ENCODE measurements around the gene CRB2. TPM values are rescaled to one million over a fixed set of nuclear protein-coding genes. Genes with fewer than 3 reads are reported as not detected.

CRB2 gene
- total RNA-seq, 1 experiment from 2014 or later = 3.6 TPM

DNA sequence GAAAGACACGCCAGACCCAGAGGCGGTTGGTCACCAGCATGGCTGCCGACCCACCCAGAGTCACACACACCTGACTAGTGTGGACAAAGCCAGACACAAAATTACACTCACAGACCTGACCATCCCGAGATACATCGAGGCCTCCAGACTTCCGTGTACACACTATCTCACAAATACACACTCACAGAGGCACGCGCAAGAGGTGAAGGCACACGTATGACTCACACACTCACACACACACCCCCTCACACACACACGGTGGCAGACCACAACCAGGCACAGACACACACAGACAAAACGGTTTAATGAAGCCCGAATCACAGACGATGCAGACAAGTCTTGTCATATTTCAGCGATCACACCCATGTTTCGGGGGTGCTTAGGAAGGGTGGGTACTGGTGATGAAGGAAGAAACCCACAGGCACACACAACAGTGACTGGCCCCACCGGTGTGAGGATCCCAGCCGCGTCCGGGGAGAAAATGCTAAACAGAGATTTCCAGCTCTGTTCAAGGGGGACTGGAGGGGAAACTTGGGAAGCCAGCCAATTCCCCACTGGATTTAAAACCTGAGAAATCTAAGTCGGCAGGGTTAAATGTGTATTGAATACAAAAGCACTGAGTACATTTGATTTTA lies 51.3 kb downstream of the CRB2 start:
- Mint-ChIP-seq H3K4me3 (no peak overlapping the region), H3K36me3 (ENCODE audit: insufficient read depth in 1 of 3, low read depth in 3 of 3) (no peaks in the 10 kb centered on the region; a peak in 1 of 7 replicates), H3K27ac (peak overlapping the region in 1 of 3 experiments; percentile 16; a peak in 1 of 7 replicates), H3K9me3 (no peaks in the 10 kb centered on the region; a peak in 1 of 5 replicates), H3K27me3 (ENCODE audit: low read depth) (no peaks in the 10 kb centered on the region; the same call in 1 of the 2 replicates), H3K4me1 (peaks cover 38 to 50% of the 10 kb centered on the region in 2 experiments)
- no peaks in the 10 kb centered on the region; the same call in 1 of the 2 replicates for H3K4me1 ChIP-seq (ENCODE audit: insufficient read depth, low read length)
- H2BK12ac ChIP-seq (ENCODE audit: insufficient read length, low read depth, low read length) = no peak overlapping the region
- no peak overlapping the region for H4K8ac ChIP-seq (replicated peaks; ENCODE audit: insufficient read length, low read depth, low read length)
- TF ChIP-seq, protein P1, sequence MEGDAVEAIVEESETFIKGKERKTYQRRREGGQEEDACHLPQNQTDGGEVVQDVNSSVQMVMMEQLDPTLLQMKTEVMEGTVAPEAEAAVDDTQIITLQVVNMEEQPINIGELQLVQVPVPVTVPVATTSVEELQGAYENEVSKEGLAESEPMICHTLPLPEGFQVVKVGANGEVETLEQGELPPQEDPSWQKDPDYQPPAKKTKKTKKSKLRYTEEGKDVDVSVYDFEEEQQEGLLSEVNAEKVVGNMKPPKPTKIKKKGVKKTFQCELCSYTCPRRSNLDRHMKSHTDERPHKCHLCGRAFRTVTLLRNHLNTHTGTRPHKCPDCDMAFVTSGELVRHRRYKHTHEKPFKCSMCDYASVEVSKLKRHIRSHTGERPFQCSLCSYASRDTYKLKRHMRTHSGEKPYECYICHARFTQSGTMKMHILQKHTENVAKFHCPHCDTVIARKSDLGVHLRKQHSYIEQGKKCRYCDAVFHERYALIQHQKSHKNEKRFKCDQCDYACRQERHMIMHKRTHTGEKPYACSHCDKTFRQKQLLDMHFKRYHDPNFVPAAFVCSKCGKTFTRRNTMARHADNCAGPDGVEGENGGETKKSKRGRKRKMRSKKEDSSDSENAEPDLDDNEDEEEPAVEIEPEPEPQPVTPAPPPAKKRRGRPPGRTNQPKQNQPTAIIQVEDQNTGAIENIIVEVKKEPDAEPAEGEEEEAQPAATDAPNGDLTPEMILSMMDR (conservative IDR thresholded peaks at IDR 0.05) = no peak
- H2BK120ac ChIP-seq (ENCODE audit: low read depth, low read length, poor library complexity, severe bottlenecking) = no peak overlapping the region
- H2AK5ac ChIP-seq (ENCODE audit: insufficient read length, low read length) = no peak overlapping the region
- H4K20me1 ChIP-seq (ENCODE audit: control insufficient read depth, insufficient read depth, insufficient read length) = no peaks in the 10 kb centered on the region
- H3T11ph ChIP-seq (ENCODE audit: low read length) = no peak overlapping the region
- H3K23me2 ChIP-seq (ENCODE audit: insufficient read length, low read depth, low read length, poor library complexity, severe bottlenecking) = no peaks in the 10 kb centered on the region
- H3K9ac ChIP-seq (ENCODE audit: extremely low read depth, insufficient read length, low read length) = no peak overlapping the region
- no peak overlapping the region for H3K23ac ChIP-seq (ENCODE audit: insufficient read length, low read depth, low read length)
- H2BK20ac ChIP-seq (ENCODE audit: low read depth, low read length, poor library complexity, severe bottlenecking) = no peak overlapping the region
- H3K79me1 ChIP-seq (ENCODE audit: insufficient read depth, low read depth, low read length, poor library complexity, severe bottlenecking) = no peaks in the 10 kb centered on the region
- no peaks in the 10 kb centered on the region for H3K79me2 ChIP-seq (ENCODE audit: insufficient read depth, low read length)
- peak overlapping the region; percentile 50 for H3K18ac ChIP-seq (ENCODE audit: insufficient read length, low read depth, low read length)
- no peak for DNase-seq
- H3K27me3 ChIP-seq (ENCODE audit: insufficient read depth, low read length) = no peaks in the 10 kb centered on the region
- H3K14ac ChIP-seq (ENCODE audit: insufficient read depth, low read length) = peak overlapping the region; percentile 66; the same call in 1 of the 2 replicates
- no peak overlapping the region for H2BK5ac ChIP-seq (ENCODE audit: insufficient read length, low read length)
- no peaks in the 10 kb centered on the region for H3K9me3 ChIP-seq (ENCODE audit: control insufficient read depth, low read depth, low read length)
- WGBS (ENCODE audit: extremely low coverage, insufficient read length, low lambda C conversion rate) = no CpG with 5 or more reads among the region's 20 CpGs
- no peak overlapping the region for H2AFZ ChIP-seq (ENCODE audit: low read length)
- H3K27ac ChIP-seq (ENCODE audit: insufficient read length, low read depth, low read length) = no peak overlapping the region
- no peak overlapping the region for H4K91ac ChIP-seq (ENCODE audit: insufficient read length, low read depth, low read length)
- no peak overlapping the region for H3K4me2 ChIP-seq (ENCODE audit: insufficient read depth, insufficient read length, low read length)
- no peak overlapping the region for H3K4ac ChIP-seq (ENCODE audit: low read depth, low read length)
- no peak overlapping the region for H3K56ac ChIP-seq (ENCODE audit: insufficient read length, low read depth, low read length)
- H4K5ac ChIP-seq (ENCODE audit: insufficient read length, low read depth, low read length) = peak overlapping the region; percentile 63
- H2BK15ac ChIP-seq (ENCODE audit: low read depth, low read length) = 0 out of 2 replicates have a peak overlapping the region, but pooled peaks have one; percentile 12

Measured in H9 (cell line).